GM19238 (cell line): Measurements from ENCODE around the gene SLC25A40.
"Not testable (repeated sequence)": the region's sequence is repeated elsewhere in the genome, so short reads cannot be mapped to it uniquely, and the experiment has no call there.

ENCODE experiments used
- DNase-seq: peaks from one replicate; pipeline ENCODE4 v3.0.0; 2011; ENCODE audit warnings: low spot score; ENCODE audit not compliant: insufficient read length

SLC25A40 gene

GRCh38 chr7:87872346-87872745 lies 3.8 kb downstream of the SLC25A40 start:
- no peak for DNase-seq

GRCh38 chr7:87870471-87870870 lies 5.7 kb downstream of the SLC25A40 start:
- no peak for DNase-seq

- DNase-seq: not testable (repeated sequence)
Observed at GRCh38 chr7:87866533-87866932, 9.6 kb downstream of the SLC25A40 start.

- no peak for DNase-seq
Observed at GRCh38 chr7:87866089-87866488, 10.1 kb downstream of the SLC25A40 start.

DNA sequence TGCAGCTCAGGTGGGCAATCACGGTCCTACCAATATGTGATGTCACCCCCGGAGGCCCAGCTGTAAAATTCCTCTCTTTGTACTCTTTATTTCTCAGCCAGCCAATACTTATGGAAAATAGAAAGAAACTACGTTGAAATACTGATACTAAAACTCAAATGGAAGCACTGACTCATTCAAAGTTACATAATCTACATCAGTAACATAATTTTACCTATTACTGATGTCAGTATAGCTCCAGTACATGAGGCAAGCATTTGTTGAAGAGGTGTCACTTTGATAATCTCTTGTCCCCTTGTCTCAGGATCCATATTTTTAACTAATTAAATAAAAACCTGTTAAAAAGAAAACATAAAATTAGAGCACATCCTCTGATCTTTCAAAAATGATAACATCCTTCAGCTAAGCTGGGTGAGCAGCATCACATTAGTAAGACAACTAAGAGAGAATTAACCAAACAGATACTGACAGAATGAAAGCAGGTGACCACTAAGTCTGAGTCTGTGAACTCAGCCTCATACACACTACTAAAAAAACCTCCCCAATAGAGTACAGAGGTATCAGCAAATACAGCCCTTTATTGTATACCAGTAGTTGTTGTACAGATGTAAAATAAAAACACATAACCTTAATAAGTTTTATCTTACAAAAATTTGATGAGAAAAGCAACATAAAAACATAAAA lies 17.6 kb downstream of the SLC25A40 start:
- no peak for DNase-seq

GRCh38 chr7:87853237-87853864 lies 22.8 kb downstream of the SLC25A40 start:
- no peak for DNase-seq

- DNase-seq: no peak
Observed at GRCh38 chr7:87852306-87852705, 23.9 kb downstream of the SLC25A40 start.

- DNase-seq: no peak
Observed at GRCh38 chr7:87850836-87851593, 25.1 kb downstream of the SLC25A40 start.

- no peak for DNase-seq
Observed at GRCh38 chr7:87837597-87837996, 38.6 kb downstream of the SLC25A40 start.

- DNase-seq: no peak
Observed at GRCh38 chr7:87833130-87833529, 43.0 kb downstream of the SLC25A40 start.

- no peak for DNase-seq
Observed at GRCh38 chr7:87831097-87831496, 45.1 kb downstream of the SLC25A40 start.

GRCh38 chr7:87828383-87828782 lies 47.8 kb downstream of the SLC25A40 start:
- DNase-seq: not testable (repeated sequence)

DNA sequence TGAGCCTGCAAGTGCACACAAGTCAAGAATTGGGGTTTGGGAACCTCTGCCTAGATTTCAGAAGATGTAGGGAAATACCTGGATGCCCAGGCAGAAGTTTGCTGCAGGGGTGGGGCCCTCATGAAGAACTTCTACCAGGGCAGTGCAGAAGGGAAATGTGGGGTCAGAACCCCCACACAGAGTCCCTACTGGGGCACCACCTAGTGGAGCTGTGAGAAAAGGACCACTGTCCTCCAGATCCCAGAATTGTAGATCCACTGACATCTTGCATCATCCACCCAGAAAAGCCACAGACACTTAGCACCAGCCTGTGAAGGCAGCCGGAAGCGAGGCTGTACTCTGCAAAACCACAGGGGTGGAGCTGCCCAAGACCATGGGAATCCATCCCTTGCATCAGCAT lies 50.8 kb downstream of the SLC25A40 start:
- DNase-seq: not testable (repeated sequence)

DNA sequence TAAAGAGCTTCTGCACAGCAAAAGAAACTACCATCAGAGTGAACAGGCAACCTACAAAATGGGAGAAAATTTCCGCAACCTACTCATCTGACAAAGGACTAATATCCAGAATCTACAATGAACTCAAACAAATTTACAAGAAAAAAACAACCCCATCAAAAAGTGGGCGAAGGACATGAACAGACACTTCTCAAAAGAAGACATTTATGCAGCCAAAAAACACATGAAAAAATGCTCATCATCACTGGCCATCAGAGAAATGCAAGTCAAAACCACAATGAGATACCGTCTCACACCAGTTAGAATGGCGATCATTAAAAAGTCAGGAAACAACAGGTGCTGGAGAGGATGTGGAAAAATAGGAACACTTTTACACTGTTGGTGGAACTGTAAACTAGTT lies 54.1 kb downstream of the SLC25A40 start:
- DNase-seq: not testable (repeated sequence)

DNA sequence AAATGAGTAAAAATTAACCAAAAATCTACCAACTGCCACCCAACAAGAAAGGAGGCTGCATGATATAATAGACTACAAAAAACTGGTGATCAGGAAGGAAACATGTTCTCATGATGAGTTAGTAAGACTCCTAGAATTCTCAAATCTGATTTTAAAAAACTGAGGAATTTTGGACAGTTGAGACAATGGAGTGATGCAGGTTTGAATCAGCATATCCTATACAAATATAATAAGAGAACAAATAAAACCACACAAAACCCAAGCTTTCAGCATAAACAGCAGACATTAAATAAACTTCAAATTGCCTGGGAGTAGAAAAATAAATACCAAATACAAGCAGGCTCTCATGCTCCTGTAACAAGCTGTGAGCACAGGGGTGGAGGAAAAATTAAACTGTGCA lies 57.8 kb downstream of the SLC25A40 start:
- no peak for DNase-seq

GRCh38 chr7:87816389-87816788 lies 59.8 kb downstream of the SLC25A40 start:
- DNase-seq: no peak

DNA sequence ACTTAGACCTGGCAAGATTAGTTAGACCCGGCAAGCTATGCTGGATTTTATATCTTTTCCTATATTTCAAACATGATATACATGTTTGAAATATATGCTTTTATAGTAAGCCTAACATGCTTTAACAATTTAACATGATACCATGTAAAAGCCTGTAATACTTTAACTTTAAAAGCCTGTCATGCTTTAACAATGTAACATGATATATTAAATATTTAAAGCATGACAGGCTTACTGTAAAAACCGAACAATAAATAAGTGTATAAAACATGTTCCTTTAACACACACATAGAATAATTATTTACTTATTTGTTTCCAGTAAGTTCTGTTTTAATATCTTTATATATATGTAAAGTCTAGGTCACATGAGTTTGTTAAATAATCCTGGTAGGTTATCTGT lies 65.4 kb downstream of the SLC25A40 start:
- no peak for DNase-seq

DNA sequence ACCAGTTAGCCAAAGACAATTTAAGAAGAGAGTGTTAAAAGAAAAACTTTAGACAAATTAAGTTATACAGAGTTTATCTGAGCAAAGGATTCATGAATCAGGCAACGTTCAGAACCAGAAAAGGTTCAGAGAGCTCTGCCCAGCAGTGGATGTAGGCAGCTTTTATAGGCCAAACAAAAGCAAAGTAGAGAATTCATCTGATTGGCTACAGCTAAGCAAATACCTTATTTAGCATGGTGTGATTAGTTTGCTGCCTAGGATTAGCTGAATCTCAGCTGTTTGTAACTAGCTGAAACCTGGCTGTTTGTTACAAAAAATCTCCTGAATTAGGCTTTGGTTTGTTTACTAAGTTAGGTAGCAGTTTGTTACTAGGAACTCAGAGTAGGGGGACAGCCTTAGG lies 66.0 kb downstream of the SLC25A40 start:
- no peak for DNase-seq

DNA sequence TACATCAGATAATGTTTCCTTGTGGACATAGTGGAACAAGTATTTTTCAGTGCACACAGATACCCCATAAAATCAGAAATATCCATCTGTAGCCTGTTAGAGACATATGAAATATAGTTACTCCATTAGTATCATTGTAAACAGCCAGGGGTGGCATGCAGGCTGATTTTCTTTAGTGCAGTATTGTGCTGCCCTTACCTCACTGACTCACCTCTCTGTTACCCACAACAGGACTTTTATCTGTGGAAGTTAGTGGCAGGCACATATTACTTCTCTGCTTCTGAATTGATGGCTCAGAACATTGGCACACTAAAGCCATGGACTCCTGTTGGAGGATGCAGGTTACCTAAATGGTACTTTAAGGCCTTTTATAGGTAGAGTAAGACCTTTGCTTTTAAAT lies 70.0 kb downstream of the SLC25A40 start:
- no peak for DNase-seq

DNA sequence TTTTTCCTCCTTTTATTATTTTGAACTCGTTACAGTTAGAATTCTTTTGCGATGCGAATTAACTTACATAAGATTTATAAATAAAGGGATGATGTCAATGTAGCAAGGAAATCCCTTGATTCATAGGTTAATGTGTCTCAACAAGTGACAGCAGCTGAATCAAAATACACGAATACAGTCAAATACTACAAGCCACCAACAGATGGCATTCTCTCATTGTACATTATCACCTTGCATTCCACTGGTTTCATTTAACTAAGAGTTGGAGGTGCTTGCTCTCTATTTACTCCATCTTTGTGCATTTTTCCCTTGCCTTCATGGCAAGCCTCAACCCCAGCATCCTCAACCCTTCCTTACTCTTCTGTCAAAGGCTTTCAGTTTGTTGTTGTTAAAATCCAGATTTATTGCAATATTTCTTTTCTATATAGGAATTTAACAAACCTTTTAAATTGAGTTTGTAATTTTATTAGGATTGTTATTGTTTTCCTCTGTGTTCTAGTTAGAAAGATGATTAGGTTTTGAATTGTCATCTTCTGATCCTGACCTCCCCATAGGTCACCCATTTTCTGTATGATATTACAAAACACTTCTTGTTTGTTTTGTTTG lies 78.3 kb downstream of the SLC25A40 start:
- peak; percentile 2 for DNase-seq

DNA sequence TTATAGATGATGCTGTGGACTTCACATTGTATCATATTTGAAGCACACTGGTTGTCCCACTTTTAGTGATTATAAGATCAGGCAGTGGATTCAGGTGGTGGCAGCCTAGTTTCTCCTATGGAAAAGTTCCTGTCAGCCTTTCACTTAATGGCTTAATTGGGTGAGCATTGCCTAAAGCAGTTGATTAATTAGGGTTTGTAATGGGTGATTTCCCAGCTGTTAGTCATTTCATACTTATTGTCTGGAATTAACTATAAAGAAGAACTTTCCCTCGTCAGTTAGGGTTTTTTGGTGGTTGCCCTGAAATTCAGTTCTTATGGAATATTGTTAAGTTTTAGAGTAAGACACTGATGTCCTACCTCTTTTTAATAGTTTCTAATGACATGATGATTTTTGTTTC lies 78.8 kb downstream of the SLC25A40 start:
- DNase-seq: no peak

DNA sequence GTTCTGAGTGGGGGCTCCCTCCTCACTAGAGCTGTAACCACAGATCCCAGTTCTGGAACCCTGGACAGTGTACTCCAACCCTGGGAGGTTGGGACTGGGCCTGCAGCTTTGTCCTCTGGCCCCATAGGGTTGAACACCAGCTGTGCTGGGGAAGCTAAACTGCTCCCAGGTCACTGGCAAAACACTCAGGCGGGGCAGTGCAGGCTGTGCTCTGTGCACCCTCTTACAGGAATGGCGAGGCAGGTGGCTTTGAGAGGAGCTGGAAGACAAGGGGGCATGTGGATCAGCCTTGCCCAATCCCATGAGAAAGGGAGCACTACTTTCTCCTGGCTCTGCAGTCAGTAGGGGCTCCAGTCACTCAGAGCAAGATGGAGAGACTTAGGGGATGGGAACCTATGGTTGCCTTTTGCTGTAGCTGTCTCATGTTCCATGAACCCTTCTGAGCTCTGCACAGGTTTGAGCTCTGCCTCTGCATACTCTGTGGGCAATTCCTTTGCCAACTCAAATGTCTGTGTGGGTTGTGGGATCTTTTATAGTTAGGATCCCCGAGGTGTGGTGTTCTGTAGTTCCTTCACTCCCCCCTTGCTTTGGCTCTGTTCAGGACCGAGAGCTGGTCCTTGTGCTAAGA lies 90.7 kb downstream of the SLC25A40 start:
- no peak for DNase-seq
